Stimulated activated CD8-positive, alpha-beta memory T cell treated with anti-CD3 and anti-CD28 coated beads, Interleukin-2, amount 100 ng/mL, for 48 hours (primary cell): ENCODE data around the gene DOK7.
"Not testable (repeated sequence)": the region's sequence is repeated elsewhere in the genome, so short reads cannot be mapped to it uniquely, and the experiment has no call there.

ENCODE experiments used
- DNase-seq, 2 donors: peaks; one replicate each; pipeline ENCODE4 v3.0.0-alpha.2; 2020; ENCODE audit warnings: low read depth in 2 of 2

DOK7 gene

DNA sequence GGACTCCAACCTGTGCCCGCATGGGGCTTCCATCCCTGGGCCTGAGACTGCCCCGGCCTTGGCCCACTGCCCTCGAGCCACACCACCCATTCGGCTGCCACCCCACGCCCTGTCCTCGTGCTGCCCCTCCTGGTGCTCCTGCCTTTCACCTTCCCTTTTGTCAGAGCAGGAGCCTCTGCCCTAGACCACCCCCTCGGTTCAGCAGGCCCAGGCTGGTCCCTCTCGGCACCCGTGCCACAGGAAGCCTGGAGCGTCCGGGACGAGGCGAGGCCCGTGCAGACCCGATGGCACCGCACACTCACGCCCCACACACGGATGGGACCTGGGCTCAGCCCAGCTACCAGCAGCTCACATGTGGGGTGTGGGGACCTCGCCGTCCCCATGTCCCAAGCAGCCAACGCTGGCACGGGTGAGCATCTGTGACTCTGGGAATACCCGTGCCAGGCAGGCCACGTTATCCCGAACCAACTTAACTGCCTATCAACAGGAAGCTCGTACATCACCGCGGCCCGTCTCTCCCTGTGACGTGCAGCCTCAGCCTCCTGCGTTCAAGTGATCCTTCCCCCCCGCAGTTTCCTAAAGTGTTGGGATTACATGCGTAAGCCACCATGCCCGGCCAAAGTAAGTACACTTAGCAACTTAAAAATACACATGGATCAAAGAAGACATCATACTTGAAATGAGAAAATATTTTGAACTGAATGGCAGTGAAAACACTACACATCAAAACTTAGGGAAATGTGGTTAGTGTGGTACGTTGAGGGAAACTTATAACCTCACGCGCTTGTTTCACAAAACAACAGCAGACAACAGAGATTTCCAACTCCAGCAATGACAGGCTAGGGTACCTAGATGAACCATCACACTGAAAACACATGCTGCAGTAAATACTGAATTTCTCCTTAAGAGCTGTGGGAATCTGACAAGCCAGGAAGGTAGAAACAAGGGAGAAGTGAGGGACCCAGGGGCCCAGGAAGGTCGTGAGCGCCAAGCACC is 40.1 kb downstream of the DOK7 start:
- DNase-seq = no peak

DNA sequence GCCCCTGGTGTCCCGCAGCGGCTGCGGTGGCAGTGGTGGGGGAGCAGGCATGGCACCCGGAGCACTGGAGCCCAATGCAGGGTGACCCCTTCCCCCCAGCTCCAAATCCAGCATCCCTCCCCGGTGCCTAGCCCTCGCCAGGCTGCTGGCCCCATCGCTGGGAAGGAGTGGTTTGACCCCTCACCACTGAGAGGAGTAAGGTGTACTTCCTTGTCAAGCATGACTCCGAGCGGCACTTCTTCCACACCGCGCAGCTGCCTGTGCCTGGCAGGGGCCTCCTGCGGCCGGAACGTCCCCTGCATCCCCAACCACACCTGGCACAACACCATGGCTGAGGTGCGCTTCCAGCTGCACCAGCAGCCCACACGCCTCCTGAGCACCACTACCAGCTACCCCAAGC is 42.1 kb downstream of the DOK7 start:
- DNase-seq = no peak

DNA sequence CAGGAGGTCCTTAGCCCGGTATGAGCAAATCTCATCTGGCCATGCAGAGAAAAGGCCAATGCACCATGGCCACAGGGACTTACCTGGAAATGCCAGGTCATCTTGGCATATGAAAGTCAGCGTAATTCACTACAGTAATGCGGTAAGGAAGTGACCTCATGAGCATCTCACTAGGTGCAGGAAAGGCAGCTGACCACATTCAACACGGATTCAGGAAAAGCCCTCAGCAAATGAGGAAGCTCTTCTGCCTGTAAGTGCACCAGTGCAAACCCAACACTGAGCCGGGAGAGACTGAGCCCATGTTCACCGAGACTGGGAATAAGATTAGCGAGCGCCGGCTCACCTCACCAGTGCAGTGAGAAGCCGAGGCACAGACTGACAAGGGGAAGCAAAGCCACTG is 45.4 kb downstream of the DOK7 start:
- DNase-seq = no peak

DNA sequence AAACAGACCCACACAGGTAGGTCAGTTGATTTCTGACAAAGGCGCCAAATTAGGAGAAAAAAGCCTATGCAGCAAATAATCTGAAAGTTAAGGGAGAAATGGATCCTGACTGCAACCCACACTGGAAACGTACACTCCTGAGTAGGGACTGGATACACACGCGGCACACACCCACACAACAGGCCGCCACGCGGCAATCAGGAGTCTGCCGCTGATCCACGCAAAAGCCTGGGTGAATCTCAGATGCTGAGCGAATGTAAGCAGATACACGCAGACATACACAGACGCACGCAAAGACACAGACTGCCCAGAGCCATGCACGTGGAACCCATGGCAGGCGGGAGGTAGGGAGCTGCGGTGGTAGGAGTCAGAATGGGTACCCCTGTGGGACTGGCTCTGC is 47.4 kb downstream of the DOK7 start:
- DNase-seq = no peak

DNA sequence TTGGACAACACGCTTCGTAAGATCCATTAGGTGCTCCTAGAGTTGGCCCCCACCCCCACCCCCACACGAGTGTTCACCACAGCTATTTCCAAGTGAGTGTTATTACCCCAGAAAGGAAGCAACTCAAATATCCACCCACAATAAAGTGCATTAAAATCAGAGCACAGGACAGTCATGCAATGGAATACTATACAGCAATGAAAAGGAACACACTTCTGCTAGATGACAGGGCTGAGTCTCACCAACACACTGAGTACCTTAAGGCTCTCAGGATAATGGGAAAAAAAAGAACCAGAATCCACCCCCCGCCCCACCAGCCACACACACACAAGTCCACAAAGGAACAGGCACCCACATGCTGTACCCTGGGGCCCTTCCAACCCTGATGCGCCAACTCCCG is 48.1 kb downstream of the DOK7 start:
- no peak for DNase-seq

DNA sequence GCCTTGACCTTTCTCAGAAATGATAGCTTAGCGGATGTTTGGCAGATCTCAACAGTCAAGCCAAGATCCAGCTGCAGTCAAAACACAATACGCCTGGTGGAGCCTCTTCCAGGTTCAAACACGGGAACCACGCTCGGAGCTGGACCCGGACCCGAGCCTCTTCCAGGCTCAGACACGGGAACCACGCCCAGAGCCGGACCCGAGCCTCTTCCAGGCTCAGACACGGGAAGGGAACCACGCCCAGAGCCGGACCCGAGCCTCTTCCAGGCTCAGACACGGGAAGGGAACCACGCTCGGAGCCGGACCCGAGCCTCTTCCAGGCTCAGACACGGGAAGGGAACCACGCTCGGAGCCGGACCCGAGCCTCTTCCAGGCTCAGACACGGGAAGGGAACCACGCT is 48.5 kb downstream of the DOK7 start:
- not testable (repeated sequence) for DNase-seq

DNA sequence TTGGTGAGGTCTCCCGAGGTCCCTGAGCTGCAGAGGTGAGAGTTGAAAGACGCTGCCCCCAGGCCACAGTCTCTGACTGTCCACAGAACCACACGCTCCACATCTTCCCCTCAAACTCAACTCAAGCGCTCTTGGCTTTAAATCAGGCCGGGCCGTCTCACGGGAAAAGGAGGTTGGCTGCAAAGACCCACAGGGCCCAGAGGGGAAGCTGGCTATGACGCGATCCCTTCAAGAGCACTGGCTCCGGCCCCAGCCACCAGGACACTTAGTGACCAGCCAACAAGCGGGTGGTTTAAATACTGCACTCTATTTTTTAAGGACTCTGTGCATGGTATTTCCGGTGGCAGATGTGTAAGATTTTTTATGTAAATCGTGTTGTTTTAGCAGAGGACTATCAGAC is 49.2 kb downstream of the DOK7 start:
- no peak for DNase-seq

DNA sequence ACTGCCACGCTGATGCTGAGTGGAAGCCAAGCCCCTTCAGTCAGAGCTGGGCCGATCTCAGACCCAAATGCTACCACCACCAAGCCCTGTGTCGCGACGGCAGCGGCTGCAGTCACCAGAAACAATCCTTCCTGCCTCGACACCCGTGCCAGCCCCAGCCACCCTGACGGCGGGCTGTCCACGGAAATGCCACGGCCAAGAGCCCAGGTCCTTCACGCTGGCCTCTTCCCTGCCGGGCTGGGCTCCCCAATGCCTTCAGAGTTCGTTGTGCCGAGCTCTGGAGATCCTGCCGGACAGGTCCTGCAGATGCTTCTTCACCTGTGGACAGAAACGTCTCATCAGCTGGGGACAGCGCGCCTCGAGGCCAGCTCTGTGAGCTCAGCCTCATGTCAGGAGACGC is 49.6 kb downstream of the DOK7 start:
- no peak for DNase-seq

DNA sequence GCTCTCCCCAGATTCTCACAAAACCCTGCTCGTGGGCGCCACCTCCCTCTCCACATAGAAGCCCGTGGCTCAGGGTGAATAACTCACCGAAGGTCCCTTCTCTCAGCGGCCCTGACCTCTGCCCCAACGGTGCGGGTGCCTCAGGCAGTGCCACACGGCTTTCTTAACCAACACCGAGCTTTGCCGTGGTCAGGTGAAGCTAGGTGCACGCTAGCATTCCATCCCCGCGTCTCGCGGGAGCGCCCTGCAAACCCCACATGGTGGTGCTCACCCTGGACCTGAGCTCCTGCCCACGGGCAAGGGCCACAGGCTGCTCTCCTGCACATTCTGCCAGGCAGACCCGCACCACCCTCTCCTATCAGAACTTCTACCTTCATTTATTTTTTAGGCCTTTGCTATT is 50.7 kb downstream of the DOK7 start:
- no peak for DNase-seq

DNA sequence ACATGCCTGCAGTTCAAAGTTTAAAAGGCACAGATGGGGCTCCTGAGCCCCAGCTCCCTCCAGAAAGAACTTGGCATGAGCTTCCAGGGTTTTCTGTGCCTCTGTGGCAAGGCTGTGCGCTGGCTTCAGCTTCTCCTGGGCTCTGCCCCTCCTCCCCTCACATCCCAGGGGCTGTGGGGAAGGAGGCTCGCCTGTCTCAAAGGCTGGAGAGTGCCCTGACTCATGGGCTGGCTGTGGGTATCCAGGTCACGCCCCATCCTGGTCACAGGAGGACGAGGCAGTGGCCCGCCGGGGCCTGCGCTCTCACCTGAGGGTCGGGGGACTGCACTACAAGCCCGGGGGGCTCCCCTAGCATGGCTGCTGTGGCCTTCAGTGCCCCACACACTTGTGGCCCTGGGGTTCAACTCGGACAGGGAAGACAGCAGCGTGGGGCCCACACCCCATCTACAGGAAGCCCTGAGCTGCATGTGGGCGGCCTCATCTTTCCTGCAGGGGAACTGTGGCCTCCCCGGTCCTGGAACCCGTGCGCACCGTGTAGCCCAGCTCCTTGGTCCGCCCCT is 51.2 kb downstream of the DOK7 start:
- DNase-seq = no peak

DNA sequence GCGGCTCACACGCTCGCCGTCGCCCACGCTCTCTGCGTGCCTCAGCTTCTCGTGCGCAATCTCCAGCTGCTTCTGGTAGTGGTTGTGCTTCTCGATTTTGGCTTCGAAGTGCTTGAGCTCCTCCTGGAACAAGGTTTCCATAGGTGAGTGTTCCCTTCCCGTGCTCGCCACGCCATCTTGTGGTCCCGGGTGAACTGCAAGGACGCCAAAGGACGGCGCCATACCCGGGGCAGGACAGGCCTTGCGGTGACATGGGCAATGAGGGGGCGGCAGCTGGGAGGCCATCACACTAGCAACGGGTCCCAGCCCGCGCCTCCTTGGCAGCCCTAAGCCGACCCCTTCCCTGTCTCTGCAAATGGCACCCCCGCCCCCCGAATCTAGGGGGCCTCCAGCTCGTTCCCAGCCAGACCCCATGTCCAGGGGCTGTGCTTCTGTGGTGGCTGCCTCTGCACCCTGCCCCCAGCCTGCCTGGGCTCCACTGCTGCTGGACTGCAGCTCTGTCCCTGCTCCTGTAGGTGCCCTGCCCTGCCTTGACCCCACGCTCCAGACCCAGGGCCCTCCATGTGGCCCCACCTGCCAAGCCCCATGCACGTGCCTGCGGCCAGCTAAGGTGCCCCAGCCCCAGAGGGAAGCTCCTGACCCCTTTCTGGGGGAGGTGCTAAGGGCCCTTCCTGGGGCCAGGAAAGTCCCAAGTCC is 51.8 kb downstream of the DOK7 start:
- no peak for DNase-seq

DNA sequence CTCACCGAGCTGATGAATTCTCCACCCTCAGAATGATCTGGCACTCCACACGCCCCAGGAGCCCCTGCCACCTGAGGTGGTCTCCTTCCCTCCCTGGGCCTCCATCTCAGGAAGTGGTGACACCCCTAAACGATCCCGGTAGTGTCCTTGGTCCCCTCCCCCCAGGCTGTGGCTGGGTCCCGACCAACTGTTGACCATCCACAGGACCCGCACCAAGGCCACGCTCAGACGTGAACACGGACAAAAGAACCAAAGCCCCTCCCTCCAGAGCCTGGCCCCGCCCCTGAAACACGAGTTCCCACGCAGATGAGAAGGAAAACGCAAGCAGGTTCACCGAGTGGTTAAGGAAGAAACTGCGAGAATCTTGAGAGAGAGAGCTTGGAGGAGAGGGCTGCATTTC is 52.5 kb downstream of the DOK7 start:
- no peak for DNase-seq

DNA sequence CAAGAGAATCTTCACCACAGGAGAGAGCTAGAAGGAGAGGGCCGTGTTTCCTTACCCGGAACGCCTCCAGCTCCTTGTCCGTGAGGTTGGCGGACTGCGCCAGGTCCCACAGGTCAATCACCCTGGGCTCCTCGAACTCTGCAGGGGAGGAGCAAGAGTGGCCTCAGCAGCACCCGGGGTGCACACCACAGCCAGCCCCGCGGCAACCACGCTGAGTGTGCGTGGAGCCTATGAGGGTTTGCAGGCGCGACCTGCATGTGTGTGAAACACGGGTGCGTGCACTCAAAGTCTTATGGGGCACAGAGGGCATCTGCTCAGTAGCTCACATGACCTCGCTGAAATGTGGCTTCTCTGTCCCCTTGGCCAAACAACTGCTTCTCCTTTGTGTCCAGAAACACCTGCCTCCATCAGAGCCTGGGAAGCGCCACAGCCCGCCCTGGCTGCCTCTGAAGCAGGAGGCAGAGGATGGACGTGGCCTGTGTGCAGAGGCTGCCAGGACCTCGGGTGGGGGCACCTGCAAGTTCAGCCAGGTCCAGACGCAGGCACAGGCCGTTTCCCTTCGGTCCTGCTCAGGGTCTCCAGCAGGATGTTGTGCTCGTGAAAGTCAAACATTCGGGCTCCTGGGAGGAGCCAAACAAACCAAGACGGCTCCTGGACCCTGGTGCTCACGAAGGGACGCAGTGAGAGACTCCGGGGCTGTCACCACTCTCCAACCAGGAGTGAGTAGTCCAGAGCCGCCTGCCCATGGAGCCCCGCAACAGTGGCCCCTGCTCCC is 53.1 kb downstream of the DOK7 start:
- no peak for DNase-seq

DNA sequence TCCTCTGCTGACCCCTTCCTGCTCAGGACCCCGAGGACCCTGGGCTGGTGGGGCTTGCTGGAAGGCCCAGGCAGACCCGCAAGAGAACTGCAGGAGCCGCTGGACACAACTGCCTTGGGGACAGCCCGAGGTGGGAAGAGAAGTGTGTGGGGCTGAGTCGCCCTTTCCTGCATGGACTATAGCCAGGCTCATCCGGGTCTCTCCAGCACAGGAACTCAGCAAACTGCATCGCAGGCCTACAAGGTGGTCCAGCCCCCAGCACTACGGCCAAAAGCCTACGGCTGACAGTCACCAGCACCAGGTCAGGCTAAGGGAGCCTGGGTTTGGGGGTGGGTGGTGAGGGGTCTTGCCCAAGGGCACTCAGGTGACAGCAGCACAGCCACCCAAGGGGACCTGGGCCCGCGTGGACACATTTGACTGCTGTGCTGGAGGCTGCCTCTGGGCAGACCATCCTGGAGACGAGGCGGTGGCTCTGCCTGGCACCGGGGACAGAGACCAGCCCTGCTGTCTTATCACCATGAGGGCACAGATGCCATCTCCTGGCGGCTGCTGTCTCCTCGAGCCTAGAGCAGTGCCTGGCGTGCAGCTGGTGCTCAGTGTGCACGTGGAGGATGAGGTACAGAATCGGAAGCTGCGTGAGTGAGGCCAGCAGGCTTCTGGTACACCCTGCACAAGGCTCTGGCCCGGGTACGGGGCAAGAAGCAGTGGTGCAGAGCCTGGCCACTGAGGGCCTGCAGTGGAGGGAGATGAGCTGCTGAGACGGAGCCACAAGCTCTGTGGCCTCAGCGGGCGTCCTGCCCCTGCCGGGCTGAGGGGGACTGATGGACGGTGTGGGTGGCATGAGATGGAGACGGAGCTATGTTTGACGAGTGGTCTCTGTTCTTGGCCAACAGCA is 54.0 kb downstream of the DOK7 start:
- no peak for DNase-seq

DNA sequence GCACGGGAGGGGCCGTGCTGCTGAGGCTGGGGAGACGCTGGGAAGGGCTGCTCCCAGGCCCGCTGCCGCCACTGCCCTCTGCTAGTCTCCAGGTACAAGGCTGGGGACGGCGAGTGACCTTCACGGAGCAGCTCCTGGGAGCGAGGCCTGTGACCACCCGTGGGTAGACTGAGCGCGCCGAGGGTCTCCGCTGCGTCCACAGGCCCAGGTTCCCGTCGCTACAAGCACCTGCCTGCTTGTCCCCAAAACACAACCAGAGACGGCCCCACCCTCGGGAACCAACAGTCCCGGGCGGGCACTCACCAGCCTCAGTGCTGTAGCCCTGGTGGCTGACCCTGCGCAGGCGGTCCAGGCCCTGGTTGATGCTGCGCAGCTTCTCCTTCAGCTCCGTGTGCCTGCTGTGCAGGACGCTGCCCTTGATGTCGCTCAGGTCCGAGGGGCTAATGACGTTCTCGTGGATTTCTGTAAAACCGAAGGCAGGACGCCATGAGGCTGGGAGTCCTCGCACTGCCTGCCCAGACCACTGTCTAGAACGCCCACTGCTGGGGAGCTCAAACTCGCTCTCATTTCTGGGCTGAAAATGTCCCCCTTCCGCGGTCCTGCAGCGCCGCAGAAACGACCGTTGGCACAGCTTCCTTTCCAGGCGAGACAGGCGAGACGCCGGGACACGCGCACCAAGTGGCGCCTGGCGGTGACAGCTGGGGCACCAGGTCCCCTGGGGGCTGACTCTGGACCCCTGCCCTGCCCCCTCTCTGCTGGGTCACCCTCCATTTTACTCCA is 54.8 kb downstream of the DOK7 start:
- no peak for DNase-seq

DNA sequence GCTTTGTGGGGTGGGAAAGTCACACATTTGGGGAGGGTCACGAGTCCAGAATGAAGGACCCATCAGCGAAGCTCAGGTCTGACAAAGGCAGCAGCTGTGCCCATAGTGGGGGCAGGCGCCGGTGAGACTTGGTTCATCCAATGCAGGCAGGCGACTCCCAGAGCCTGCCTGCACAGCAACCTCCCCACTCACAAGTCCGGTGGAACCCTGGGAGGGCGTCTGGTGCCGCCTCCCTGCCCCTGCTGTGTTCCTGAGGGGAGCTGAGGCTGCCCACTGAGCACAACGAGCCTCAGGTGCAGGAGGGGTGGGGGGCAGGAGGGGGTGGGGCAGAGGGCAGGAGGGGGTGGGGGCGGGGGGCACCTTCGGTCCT is 55.4 kb downstream of the DOK7 start:
- DNase-seq = no peak

DNA sequence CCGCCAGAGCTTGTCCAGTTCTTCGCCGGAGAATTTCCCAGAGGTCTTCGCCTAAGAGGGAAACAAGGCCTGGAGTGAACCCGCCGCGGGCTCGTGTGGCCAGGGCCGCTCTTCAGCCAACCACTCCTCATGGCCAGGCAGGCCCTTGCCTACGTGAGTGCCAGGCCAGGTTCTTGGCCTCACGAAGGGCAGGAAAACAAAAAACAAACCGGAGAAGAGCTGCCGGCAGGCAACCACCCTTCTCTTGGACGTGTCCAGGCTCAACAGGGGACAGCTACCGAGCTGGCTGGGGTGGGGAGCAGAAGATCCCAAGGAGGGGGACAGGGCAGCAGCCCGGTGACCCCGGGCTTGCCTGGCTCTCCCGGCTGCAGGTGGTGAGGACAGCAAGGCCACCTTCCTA is 55.8 kb downstream of the DOK7 start:
- DNase-seq = no peak

DNA sequence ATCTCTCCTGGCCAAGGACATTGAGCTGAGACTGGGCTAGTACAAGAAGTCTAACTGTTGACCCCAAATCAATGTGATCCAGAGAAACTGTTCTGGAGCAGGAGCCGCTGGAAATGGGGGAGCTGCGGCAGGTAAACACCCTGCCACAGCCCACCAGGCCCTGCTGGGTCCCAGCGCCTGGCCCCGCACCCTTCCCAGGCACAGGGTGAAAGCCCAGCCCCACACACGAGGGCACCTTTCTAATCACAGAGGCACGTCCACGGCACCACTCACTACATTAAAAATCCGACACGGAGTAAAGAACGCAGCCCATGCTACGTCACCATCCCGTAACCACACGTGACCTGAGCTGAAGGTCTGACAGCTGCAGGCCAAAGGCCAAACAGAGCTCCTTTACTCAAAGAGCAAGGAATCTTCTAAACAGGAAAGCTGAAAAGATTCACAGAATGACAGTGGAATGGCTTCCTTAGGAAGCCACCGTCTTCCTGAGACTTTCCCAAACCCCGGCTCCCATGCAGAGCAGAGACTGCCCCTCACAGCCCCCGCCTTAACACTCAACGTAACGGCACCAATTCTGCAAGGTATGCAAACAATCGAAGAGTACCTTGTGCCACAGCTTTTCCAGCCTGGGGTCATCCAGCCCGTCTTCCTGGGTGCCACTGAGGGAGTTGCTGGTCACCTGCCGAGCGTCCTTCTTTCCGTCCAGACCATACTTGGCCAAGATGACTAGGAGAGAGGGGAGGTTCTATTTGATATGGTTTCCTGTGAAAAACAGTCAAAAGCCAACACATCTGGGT is 56.6 kb downstream of the DOK7 start:
- no peak for DNase-seq

DNA sequence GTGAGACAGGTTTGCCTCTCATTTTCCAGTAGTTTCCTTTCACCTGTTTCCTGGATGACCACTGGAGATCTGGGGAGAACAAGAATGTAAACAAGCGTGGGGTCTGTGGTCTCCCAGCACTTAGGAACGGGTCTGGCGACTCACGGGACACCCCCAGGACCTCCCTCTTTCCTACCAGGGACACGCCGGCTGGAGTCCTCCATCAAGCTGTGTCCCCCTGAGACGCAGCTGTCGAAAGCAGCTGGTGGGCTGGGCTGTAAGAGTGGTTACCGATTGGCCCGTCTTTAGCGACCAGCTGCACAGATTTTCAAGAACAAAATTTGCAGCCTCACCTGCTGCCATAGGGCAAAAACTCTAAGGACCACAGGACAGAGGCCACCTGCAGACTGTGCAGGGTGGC is 57.2 kb downstream of the DOK7 start:
- no peak for DNase-seq
